Skin of body (tissue), 2 donors: ENCODE data around the gene SORD. TPM values are rescaled to one million over a fixed set of nuclear protein-coding genes. Genes with fewer than 3 reads are reported as not detected.
A peak's percentile ranks its signal among the peaks of the same experiment; 100 is the strongest.
"Not testable (repeated sequence)": the region's sequence is repeated elsewhere in the genome, so short reads cannot be mapped to it uniquely, and the experiment has no call there.

ENCODE experiments used
- DNase-seq: peaks from one replicate; lab custom pipeline; 2025; lab: John Stamatoyannopoulos, UW
- total RNA-seq: library from RNA; depleted of rRNA; stranded (reverse); fragments of >200 nt; gene quantifications from one replicate; pipeline ENCODE4 v1.2.3, GENCODE V29; 2014

The SORD gene
- total RNA-seq, 1 donor from 2014 or later: 9.0 TPM

DNA sequence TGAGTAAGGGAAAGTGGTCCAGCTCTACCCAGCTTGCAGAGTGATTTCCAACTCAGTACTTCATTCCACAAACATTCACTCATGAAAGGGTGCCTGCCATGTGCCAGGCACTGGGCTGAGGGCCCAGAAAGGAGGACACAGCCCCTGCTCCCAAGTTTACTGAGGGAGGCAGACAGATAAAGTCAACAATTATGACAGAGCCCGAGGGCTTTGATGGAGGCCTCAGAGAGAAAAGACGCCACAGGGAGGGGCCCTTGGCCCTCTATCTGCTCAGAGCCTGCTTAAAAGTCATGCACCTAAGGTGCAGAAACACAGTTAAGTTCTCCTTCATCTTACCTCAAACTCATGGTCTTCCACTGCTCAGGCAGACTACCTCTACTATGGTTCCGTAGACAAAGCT is 1.7 kb downstream of the SORD start:
- not testable (repeated sequence) for DNase-seq

DNA sequence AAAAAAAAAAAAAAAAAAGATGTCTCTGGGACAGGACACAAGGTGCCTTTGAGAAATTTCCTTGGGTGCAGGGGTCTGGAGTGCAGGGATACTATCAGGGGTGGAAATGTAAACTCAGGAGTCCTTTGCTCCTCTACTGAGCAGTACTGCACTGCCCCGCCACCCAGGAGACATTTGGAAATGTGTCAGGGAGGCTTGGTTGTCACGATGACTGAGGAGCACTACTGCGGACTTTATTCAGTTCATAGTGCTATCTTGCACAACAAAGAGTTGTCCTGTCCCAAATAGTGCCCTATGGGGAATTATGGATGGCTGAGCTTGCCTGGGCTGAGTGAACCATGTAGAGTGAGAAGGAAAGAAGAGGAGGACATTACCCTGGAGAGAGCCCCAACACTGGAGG is 2.6 kb downstream of the SORD start:
- not testable (repeated sequence) for DNase-seq

DNA sequence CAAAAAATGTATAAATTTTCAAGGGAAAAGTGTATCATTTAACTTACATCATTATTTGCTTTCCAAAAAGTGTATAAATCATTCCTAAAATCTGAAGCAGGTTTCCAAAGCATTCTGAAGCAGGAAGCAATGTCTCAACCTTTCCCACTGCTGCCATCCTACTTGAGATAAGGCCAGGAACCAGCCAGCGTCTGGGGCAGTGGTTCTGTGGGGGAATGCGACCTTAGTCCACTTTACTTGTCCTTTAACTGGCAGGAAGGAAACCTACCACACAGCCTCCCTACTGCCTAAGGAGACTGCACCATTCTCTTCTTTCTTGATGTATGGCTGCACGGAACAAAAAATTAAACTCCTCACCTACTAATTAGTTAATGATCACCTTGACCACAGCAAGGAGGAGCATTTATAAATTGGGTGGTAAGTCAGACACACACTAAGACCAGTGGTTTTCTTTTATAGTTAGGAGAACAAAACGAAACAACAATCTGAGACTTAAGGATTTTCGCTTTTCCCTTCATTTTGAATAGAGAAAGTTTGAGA is 3.7 kb downstream of the SORD start:
- DNase-seq: no peak

DNA sequence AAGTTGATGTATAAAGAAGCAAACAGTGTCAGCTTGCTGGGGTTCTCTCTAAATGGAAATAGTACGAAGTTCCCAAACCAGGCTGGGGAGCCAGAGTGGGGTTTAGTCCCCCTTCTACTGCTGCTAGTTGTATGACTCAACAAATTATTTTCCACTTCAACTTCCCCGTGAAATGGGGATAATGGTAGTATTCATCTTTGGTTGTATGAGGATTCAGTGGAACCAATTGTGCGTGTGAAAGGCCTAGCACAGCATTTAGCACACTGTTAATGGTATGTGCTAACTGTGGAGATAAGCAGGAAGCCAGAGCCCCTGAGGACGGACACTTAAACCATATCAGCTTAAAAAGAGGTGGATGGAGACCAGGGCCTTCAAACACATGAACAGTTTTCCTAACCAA is 4.2 kb downstream of the SORD start:
- peak; percentile 11 for DNase-seq

DNA sequence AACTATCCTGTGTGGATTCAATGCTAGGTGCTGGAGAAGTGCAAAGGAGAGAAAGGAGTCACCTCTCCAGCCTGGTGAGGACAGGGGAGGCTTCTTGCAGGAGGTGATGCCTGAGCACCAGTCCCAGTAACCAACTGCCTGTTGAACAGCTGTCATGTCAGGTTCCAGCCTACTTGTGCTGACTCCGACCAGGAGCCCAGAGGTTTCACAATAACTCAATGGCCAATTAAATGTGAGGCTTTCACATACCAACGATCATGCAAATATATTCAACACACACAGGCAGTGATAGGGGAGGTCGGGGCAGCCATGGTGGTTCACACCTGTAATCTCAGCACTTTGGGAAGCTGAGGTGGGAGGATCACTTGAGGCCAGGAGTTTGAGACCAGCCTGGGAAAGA is 7.7 kb downstream of the SORD start:
- no peak for DNase-seq

- DNase-seq: not testable (repeated sequence)
Measured at GRCh38 chr15:45031522-45032028, 8.6 kb downstream of the SORD start.

GRCh38 chr15:45032501-45032900 is 9.5 kb downstream of the SORD start:
- not testable (repeated sequence) for DNase-seq

- not testable (repeated sequence) for DNase-seq
Measured at GRCh38 chr15:45034087-45034486, 11.1 kb downstream of the SORD start.

DNA sequence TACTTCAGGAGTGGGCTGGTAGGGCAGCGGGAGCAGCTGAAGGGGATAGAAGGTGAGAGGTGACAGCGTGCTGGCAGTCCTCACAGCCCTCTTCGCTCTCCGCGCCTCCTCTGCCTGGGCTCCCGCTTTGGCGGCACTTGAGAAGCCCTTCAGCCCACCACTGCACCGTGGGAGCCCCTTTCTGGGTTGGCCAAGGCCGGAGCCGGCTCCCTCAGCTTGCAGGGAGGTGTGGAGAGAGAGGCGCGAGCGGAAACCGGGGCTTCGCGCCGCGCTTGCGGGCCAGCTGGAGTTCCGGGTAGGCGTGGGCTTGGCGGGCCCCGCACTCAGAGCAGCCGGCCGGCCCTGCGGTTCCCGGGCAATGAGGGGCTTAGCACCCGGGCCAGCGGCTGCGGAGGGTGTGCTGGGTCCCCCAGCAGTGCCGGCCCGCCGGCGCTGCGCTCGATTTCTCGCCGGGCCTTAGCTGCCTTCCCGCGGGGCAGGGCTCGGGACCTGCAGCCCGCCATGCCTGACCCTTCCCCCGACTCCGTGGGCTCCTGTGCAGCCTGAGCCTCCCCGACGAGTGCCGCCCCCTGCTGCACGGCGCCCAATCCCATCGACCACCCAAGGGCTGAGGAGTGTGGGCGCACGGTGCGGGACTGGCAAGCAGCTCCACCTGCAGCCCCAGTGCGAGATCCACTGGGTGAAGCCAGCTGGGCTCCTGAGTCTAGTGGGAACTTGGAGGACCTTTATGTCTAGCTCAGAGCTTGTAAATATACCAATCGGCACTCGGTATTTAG is 11.8 kb downstream of the SORD start:
- not testable (repeated sequence) for DNase-seq

- DNase-seq: not testable (repeated sequence)
Measured at GRCh38 chr15:45036812-45037781, 14.1 kb downstream of the SORD start.

DNA sequence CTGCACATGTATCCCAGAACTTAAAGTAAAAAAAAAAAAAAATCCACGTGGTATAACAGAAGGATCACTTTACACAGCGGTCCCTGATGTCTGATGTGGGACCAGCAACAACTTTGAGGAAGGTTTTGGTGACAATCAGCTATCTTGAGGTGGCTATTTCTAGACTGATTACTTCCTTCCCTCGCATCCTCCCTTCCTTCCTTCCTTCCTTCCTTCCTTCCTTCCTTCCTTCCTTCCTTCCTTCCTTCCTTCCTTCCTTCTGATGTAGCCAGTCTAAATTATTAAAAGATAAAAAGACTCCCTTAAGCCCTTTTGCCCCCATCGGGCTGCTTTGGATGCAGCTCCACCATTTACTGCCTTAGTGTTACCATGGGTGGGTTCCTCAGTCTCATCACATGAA is 14.9 kb downstream of the SORD start:
- no peak for DNase-seq

DNA sequence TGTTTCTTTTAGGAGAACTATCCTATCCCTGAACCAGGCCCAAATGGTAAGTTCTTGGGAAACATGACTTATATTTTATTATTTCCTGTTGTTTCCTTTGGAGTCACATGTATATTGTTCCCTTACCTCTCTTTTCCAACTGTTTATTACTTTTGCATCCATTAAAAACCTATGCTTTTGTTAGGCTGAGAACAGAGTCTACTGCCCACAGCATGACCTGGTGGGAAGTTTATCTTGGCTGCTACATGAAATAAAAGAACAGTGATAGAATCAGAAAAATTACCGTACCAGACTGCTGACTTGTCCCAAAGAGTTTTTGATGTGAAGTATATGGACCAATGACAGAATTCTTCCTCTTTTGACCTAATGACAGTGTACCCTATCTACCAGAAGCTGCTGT is 17.4 kb downstream of the SORD start:
- not testable (repeated sequence) for DNase-seq

DNA sequence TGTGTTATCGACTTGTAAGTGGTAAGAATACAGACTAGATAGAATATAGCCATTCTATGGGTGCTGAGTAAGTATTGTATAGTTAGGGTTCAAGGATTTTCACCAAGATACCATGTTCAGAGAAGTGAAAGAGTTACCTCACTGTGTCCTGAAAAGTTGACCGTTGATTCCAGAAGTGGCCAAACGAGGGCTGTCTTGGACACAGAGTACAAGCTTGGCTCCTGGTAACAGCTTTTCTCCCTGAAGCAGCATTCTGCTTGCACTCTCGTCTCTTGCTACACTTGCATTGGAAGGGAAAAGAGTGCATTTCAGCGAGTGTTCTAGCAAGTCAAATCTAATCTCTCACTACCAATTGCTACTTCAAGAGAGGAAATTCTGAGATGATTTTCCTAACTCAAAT is 18.5 kb downstream of the SORD start:
- DNase-seq: not testable (repeated sequence)

GRCh38 chr15:45042859-45043258 is 19.9 kb downstream of the SORD start:
- not testable (repeated sequence) for DNase-seq

- not testable (repeated sequence) for DNase-seq
Measured at GRCh38 chr15:45044270-45044669, 21.3 kb downstream of the SORD start.

DNA sequence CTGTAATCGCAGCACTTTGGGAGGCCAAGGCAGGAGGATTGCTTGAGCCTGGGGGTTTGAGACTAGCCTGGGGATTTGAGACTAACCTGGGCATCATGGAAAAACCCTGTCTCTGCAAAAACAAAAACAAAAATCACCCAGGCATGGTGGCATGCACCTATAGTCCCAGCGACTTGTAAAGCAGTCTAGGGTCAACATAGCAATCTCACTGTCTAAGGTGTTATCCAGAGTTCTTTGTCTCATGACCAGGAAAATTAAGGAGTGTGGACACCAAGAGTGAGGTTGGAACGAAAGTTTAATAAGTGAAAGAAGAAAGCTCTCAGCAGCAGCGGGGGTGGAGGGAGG is 25.4 kb downstream of the SORD start:
- DNase-seq: not testable (repeated sequence)

- no peak for DNase-seq
Measured at GRCh38 chr15:45048794-45049631, 26.0 kb downstream of the SORD start.

- no peak for DNase-seq
Measured at GRCh38 chr15:45050587-45050986, 27.6 kb downstream of the SORD start.

- not testable (repeated sequence) for DNase-seq
Measured at GRCh38 chr15:45052676-45053075, 29.7 kb downstream of the SORD start.

DNA sequence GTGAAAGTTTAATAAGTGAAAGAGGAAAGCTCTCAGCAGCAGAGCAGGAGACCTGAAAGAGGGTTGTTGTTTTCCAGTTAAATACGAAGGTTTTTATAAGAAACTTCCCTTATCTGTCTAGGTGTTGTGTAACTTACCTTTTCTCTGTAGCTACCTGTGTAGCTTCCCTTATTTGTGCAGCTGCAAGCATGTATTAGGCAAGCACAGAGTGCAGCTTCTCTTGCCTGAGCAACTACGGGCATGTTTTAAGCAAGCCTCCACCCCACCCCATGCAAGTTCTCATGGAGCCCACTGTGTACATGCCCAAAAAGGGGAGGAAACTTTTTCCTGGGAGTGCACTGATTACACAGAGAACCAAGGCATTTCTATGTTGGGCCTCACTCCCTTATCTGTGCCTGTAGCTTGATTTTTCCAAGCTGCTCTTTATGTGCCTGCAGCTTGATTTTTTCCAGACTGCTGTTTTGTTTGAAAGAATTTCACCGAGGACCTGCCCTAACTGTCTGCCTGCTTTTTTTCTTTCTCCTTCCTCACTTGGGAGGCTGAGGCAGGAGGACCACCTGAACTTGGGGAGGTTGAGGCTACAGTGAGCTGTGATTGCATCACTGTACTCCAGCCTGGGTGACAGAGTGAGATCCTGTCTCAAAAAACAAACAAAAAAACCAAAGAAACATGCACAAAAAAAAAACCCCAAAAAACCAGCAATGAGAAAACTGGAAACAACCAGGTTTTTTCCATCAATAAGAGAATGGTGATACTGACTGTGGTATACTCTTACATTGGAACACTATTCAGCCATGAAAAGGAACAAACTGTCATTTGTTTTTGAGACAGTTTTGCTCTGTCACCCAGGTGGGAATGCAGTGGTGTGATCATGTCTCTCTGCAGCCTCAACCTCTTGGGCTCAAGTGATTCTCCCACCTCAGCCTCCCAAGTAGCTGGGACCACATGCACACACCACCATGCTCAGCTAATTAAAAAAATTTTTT is 36.0 kb downstream of the SORD start:
- not testable (repeated sequence) for DNase-seq
